HS-27A (cell line): ENCODE results near the gene CCP110.
"Not testable (repeated sequence)": the region's sequence is repeated elsewhere in the genome, so short reads cannot be mapped to it uniquely, and the experiment has no call there.

ENCODE experiments used
- DNase-seq: peaks from one replicate; pipeline ENCODE4 v3.0.0-alpha.2; 2012; ENCODE audit warnings: low read depth, missing footprints

The CCP110 gene

GRCh38 chr16:19513377-19514053 lies 10.2 kb upstream of the CCP110 start:
- DNase-seq, result no peak

- no peak for DNase-seq
These were observed 8.0 kb upstream of the CCP110 start for GRCh38 chr16:19515757-19516156.

- no peak for DNase-seq
These were observed 6.2 kb upstream of the CCP110 start for GRCh38 chr16:19517424-19518089.

GRCh38 chr16:19518388-19518787 lies 5.4 kb upstream of the CCP110 start:
- no peak for DNase-seq

- DNase-seq, result no peak
These were observed 2.8 kb upstream of the CCP110 start for GRCh38 chr16:19520861-19521331.

GRCh38 chr16:19521471-19522396 lies 2.0 kb upstream of the CCP110 start, which contains the start of gene GDE1:
Gene GDE1 (minus strand): TSS chr16:19522098. CDS start chr16:19521964, 134 bp downstream.
- peak; percentile 65 for DNase-seq

GRCh38 chr16:19522397-19522732 lies 1.4 kb upstream of the CCP110 start:
- DNase-seq, result no peak

- DNase-seq, result no peak
These were observed 982 bp upstream of the CCP110 start for GRCh38 chr16:19522760-19523159.

GRCh38 chr16:19523184-19523558 lies 571 bp upstream of the CCP110 start:
- DNase-seq, result no peak

GRCh38 chr16:19524356-19524615 lies 544 bp downstream of the CCP110 start:
- no peak for DNase-seq

- DNase-seq, result no peak
These were observed 1.1 kb downstream of the CCP110 start for GRCh38 chr16:19524616-19525384.

- no peak for DNase-seq
These were observed 1.6 kb downstream of the CCP110 start for GRCh38 chr16:19525385-19525723.

GRCh38 chr16:19527161-19527560 lies 3.4 kb downstream of the CCP110 start:
- no peak for DNase-seq

- DNase-seq, result no peak
These were observed 4.9 kb downstream of the CCP110 start for GRCh38 chr16:19528666-19529065.

GRCh38 chr16:19532601-19533000 lies 8.9 kb downstream of the CCP110 start:
- DNase-seq, result no peak

GRCh38 chr16:19540241-19540970 lies 16.7 kb downstream of the CCP110 start:
- DNase-seq, result no peak

- no peak for DNase-seq
These were observed 18.5 kb downstream of the CCP110 start for GRCh38 chr16:19542138-19542821.

GRCh38 chr16:19543278-19543996 lies 19.7 kb downstream of the CCP110 start:
- not testable (repeated sequence) for DNase-seq

GRCh38 chr16:19548144-19548543 lies 24.4 kb downstream of the CCP110 start:
- DNase-seq, result no peak

GRCh38 chr16:19549673-19550072 lies 25.9 kb downstream of the CCP110 start:
- no peak for DNase-seq
